Liver (tissue), 9 donors: ENCODE data around the gene DOCK11. TPM values are rescaled to one million over a fixed set of nuclear protein-coding genes. Genes with fewer than 3 reads are reported as not detected.

Experiments used
- DNase-seq: peaks from one replicate; pipeline ENCODE4 v3.0.0-alpha.2; 2017; ENCODE audit warnings: low spot score
- H3K27ac ChIP-seq, 2 donors: one replicate each; pipeline ENCODE4 v1.7.0; 2013; ENCODE audit warnings: inconsistent platforms in 2 of 2, low read length in 2 of 2, control low read depth in 1 of 2, low read depth in 1 of 2, mild to moderate bottlenecking in 1 of 2
- H3K27me3 ChIP-seq, 4 donors: one replicate each; pipeline versions ENCODE4 v1.6.1 to v1.7.0; 2013; ENCODE audit warnings: low read length in 3 of 4, inconsistent platforms in 1 of 4, mild to moderate bottlenecking in 1 of 4, moderate library complexity in 1 of 4; ENCODE audit not compliant: control insufficient read depth in 4 of 4, insufficient read depth in 4 of 4
- H3K36me3 ChIP-seq, 4 donors: one replicate each; pipeline versions ENCODE4 v1.6.1 to v1.7.0; 2013; ENCODE audit warnings: low read length in 3 of 4, mild to moderate bottlenecking in 3 of 4, low read depth in 1 of 4, moderate library complexity in 1 of 4; ENCODE audit not compliant: control insufficient read depth in 4 of 4, insufficient read depth in 3 of 4
- H3K4me1 ChIP-seq, 4 donors: one replicate each; pipeline versions ENCODE4 v1.6.1 to v1.7.0; 2013; ENCODE audit warnings: low read length in 3 of 4, mild to moderate bottlenecking in 3 of 4, moderate library complexity in 1 of 4; ENCODE audit not compliant: control insufficient read depth in 4 of 4, insufficient read depth in 4 of 4
- H3K4me3 ChIP-seq, 3 donors: one replicate each; pipeline versions ENCODE4 v1.6.1 to v1.7.0; 2013; ENCODE audit warnings: low read length in 3 of 3, control low read depth in 1 of 3, low read depth in 1 of 3, mild to moderate bottlenecking in 1 of 3
- H3K9ac ChIP-seq, 2 donors: one replicate each; pipeline ENCODE4 v1.7.0; 2013; ENCODE audit warnings: low read length in 2 of 2, mild to moderate bottlenecking in 2 of 2, moderate library complexity in 2 of 2, control low read depth in 1 of 2, low read depth in 1 of 2
- H3K9me3 ChIP-seq, 4 donors: one replicate each; pipeline versions ENCODE4 v1.6.1 to v1.7.0; 2013; ENCODE audit warnings: low read length in 3 of 4; ENCODE audit not compliant: control insufficient read depth in 4 of 4
- FOXA1 ChIP-seq: IDR thresholded peaks from 2 replicates; pipeline ENCODE4 v1.6.1; 2016; ENCODE audit warnings: antibody characterized with exemption
- FOXA2 ChIP-seq: IDR thresholded peaks from 2 replicates; pipeline ENCODE4 v1.6.1; 2016; ENCODE audit warnings: antibody characterized with exemption
- HNF4A ChIP-seq, 2 donors: conservative IDR thresholded peaks; 2 replicates each; pipeline ENCODE4 v1.6.1; 2016; ENCODE audit warnings: antibody characterized with exemption in 2 of 2, mild to moderate bottlenecking in 2 of 2
- HNF4G ChIP-seq: IDR thresholded peaks from 2 replicates; pipeline ENCODE4 v1.6.1; 2016; ENCODE audit warnings: antibody characterized with exemption
- JUND ChIP-seq, 2 donors: IDR thresholded peaks; 2 replicates each; pipeline ENCODE4 v1.6.1; 2016; ENCODE audit warnings: antibody characterized with exemption in 2 of 2
- NR2F2 ChIP-seq: IDR thresholded peaks from 2 replicates; pipeline ENCODE4 v1.6.1; 2016; ENCODE audit warnings: antibody characterized with exemption
- RAD21 ChIP-seq, 2 donors: IDR thresholded peaks; 2 replicates each; pipeline ENCODE4 v1.6.1; 2016; ENCODE audit warnings: antibody characterized with exemption in 2 of 2, mild to moderate bottlenecking in 2 of 2
- RXRA ChIP-seq, 2 donors: IDR thresholded peaks; 2 replicates each; pipeline ENCODE4 v1.6.1; 2017 to 2018; ENCODE audit warnings: antibody characterized with exemption in 2 of 2, mild to moderate bottlenecking in 1 of 2
- SP1 ChIP-seq: IDR thresholded peaks from 2 replicates; pipeline ENCODE4 v1.6.1; 2018; ENCODE audit warnings: antibody characterized with exemption, mild to moderate bottlenecking
- TAF1 ChIP-seq: conservative IDR thresholded peaks from 2 replicates; pipeline ENCODE4 v1.6.1; 2016; ENCODE audit warnings: antibody characterized with exemption, mild to moderate bottlenecking
- WGBS: extraction: QIAGEN DNeasy Blood & Tissue Kit; methylation state at CpG from one replicate; pipeline ENCODE4 v1.1.7; 2013; 5-methylcytosine and 5-hydroxymethylcytosine counted together
- polyA plus RNA-seq, 2 donors: library from polyadenylated mRNA; stranded (reverse) in 1 of 2; unstranded in 1 of 2; fragments of 200-250 nt in 1 of 2; fragments of >200 nt in 1 of 2; fragmentation: Nextera tagmentation in 1 of 2; extraction: Ambion mirVana in 1 of 2; gene quantifications; one replicate each; pipeline versions ENCODE4 v1.2.1 to v1.2.3, GENCODE V29; 2013 to 2015
- total RNA-seq, 2 donors: library from RNA; depleted of rRNA; stranded (reverse); fragments of >200 nt; gene quantifications; one replicate each; pipeline ENCODE4 v1.2.3, GENCODE V29; 2014
- TF ChIP-seq, protein P1 (sequence below): IDR thresholded peaks from 2 replicates; pipeline ENCODE4 v1.6.1; 2016; ENCODE audit warnings: antibody characterized with exemption, mild to moderate bottlenecking
- TF ChIP-seq, protein P2 (sequence below): IDR thresholded peaks from 2 replicates; pipeline ENCODE4 v1.6.1; 2016; ENCODE audit warnings: antibody characterized with exemption
- TF ChIP-seq, protein P3 (sequence below): fragments of 150-350 bp; IDR thresholded peaks from 2 replicates; pipeline ENCODE4 v1.5.1; 2017; ENCODE audit warnings: improper control_type of control experiment, low read depth, low read length; ENCODE audit not compliant: missing input control
- TF ChIP-seq, protein P4 (sequence below): IDR thresholded peaks from 2 replicates; pipeline ENCODE4 v1.6.1; 2016; ENCODE audit warnings: antibody characterized with exemption
- TF ChIP-seq, protein P5 (sequence below): IDR thresholded peaks from 2 replicates; pipeline ENCODE4 v1.6.1; 2016; ENCODE audit warnings: antibody characterized with exemption
- donor health status: healthy.
- donor health status: healthy.
- donor health status: healthy.
- donor health status: healthy.
- donor health status: healthy.

DOCK11 gene
- total and polyA plus RNA-seq, 4 donors, result 1.3 to 9.3 (median 3.7) TPM

DNA sequence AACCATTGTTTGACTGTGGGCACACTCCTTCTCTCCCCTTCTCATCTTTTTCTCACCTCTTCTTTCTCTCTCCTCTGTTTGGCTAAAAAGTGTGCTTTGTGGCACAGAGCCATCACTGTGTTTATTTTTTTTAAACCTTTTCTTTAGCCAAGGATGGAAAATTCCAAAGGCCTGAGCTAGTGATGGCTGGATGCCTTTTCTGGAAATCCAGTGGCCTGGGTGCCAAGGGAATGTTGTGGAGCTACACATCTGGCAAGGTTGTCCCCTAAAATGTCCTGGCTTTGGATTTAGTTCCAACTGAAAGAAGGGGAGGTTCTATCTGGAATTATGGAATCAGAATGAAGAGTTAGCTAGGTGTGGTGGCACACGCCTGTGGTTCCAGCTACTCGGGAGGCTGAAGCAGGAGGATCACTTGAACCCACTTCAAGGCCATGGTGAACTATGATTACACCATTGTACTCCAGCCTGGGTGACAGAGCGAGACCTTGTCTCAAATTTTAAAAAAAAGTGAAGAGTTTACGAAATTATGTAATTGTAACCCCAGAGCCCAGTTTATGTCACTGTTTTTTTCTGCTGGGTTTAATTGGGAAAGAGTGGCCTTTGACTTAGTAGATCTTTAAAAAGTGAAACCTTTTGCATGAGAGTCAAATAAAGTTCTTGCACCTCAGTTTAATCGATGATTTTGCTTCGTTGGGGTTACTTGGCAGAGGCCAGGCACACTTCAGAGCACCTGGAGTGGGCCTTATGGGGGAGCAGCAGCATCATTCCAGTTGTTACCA is 17.7 kb downstream of the DOCK11 start:
- no peaks in the 10 kb centered on the region for H3K27me3 ChIP-seq
- no peak for DNase-seq
- no peak overlapping the region for H3K4me3 ChIP-seq
- H3K4me1 ChIP-seq, result no peaks in the 10 kb centered on the region
- peak; percentile 21 for TF ChIP-seq NR2F2
- peak; percentile 84 for TF ChIP-seq SP1
- TF ChIP-seq RXRA (IDR thresholded peaks at IDR 0.05), result peak in 1 of 2 donors; percentile 81
- TF ChIP-seq, protein P1, sequence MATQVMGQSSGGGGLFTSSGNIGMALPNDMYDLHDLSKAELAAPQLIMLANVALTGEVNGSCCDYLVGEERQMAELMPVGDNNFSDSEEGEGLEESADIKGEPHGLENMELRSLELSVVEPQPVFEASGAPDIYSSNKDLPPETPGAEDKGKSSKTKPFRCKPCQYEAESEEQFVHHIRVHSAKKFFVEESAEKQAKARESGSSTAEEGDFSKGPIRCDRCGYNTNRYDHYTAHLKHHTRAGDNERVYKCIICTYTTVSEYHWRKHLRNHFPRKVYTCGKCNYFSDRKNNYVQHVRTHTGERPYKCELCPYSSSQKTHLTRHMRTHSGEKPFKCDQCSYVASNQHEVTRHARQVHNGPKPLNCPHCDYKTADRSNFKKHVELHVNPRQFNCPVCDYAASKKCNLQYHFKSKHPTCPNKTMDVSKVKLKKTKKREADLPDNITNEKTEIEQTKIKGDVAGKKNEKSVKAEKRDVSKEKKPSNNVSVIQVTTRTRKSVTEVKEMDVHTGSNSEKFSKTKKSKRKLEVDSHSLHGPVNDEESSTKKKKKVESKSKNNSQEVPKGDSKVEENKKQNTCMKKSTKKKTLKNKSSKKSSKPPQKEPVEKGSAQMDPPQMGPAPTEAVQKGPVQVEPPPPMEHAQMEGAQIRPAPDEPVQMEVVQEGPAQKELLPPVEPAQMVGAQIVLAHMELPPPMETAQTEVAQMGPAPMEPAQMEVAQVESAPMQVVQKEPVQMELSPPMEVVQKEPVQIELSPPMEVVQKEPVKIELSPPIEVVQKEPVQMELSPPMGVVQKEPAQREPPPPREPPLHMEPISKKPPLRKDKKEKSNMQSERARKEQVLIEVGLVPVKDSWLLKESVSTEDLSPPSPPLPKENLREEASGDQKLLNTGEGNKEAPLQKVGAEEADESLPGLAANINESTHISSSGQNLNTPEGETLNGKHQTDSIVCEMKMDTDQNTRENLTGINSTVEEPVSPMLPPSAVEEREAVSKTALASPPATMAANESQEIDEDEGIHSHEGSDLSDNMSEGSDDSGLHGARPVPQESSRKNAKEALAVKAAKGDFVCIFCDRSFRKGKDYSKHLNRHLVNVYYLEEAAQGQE, result no peak
- TF ChIP-seq HNF4G, result peak; percentile 12
- no peak for TF ChIP-seq FOXA1
- TF ChIP-seq, protein P2, sequence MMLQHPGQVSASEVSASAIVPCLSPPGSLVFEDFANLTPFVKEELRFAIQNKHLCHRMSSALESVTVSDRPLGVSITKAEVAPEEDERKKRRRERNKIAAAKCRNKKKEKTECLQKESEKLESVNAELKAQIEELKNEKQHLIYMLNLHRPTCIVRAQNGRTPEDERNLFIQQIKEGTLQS, result no peak
- TF ChIP-seq HNF4A (conservative IDR thresholded peaks at IDR 0.05), result peak in 1 of 2 donors; percentile 63
- WGBS, result 75% methylated on average over 6 of the region's 6 CpGs
- no peak overlapping the region for H3K27ac ChIP-seq
- peaks cover 0 to 2% (median 0%) of the 10 kb centered on the region in 4 donors for H3K9me3 ChIP-seq
- no peaks in the 10 kb centered on the region for H3K36me3 ChIP-seq
- H3K9ac ChIP-seq, result no peak overlapping the region

DNA sequence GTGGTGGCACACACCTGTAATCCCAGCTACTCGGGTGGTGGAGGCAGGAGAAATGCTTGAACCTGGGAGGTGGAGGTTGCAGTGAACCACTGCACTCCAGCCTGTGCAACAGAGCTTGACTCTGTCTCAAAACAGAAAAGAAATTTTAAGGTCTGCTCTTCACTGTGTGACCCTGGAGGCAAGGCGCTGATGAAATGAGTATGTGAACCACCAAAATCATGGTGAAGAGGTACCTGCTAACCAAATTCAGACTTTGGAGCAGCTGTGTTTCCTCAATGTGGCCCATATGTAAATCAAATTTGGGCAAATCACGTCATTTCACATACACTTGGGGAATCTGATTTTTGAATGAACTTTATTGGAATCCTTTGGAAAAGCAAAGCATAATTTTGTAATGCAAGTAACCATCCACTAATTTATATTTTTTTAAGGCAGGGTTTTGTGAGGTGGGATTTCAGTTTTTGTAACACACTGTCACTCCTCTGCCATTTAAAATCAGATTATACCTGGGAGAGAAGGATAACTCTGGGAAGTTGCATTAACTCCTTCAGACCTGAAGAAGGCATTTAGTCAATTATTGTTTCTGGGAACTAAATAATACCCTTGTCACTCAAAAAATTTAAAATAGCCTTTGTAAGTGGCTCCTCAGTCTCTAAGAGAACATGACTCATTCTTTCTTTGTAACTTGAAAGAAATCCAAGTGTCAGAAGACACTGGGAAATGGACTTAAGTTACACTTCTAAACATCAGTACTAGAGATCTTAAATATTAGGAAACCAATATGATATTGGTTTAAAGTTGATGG is 24.0 kb downstream of the DOCK11 start:
- TF ChIP-seq RAD21 (IDR thresholded peaks at IDR 0.05), result no peak
- TF ChIP-seq HNF4A (conservative IDR thresholded peaks at IDR 0.05), result no peak
- no peak for TF ChIP-seq TAF1
- TF ChIP-seq, protein P3, sequence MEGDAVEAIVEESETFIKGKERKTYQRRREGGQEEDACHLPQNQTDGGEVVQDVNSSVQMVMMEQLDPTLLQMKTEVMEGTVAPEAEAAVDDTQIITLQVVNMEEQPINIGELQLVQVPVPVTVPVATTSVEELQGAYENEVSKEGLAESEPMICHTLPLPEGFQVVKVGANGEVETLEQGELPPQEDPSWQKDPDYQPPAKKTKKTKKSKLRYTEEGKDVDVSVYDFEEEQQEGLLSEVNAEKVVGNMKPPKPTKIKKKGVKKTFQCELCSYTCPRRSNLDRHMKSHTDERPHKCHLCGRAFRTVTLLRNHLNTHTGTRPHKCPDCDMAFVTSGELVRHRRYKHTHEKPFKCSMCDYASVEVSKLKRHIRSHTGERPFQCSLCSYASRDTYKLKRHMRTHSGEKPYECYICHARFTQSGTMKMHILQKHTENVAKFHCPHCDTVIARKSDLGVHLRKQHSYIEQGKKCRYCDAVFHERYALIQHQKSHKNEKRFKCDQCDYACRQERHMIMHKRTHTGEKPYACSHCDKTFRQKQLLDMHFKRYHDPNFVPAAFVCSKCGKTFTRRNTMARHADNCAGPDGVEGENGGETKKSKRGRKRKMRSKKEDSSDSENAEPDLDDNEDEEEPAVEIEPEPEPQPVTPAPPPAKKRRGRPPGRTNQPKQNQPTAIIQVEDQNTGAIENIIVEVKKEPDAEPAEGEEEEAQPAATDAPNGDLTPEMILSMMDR, result no peak
- TF ChIP-seq FOXA2, result no peak
- no peak for TF ChIP-seq JUND (IDR thresholded peaks at IDR 0.05)
- TF ChIP-seq, protein P4, sequence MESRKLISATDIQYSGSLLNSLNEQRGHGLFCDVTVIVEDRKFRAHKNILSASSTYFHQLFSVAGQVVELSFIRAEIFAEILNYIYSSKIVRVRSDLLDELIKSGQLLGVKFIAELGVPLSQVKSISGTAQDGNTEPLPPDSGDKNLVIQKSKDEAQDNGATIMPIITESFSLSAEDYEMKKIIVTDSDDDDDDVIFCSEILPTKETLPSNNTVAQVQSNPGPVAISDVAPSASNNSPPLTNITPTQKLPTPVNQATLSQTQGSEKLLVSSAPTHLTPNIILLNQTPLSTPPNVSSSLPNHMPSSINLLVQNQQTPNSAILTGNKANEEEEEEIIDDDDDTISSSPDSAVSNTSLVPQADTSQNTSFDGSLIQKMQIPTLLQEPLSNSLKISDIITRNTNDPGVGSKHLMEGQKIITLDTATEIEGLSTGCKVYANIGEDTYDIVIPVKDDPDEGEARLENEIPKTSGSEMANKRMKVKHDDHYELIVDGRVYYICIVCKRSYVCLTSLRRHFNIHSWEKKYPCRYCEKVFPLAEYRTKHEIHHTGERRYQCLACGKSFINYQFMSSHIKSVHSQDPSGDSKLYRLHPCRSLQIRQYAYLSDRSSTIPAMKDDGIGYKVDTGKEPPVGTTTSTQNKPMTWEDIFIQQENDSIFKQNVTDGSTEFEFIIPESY, result no peak
- TF ChIP-seq, protein P5, sequence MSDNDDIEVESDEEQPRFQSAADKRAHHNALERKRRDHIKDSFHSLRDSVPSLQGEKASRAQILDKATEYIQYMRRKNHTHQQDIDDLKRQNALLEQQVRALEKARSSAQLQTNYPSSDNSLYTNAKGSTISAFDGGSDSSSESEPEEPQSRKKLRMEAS, result no peak
- TF ChIP-seq NR2F2, result no peak
- TF ChIP-seq, protein P1, result no peak
- no peaks in the 10 kb centered on the region for H3K36me3 ChIP-seq
- WGBS, result 91% methylated on average over 3 of the region's 3 CpGs
- DNase-seq, result no peak
- no peak overlapping the region for H3K4me3 ChIP-seq
- H3K27me3 ChIP-seq, result peaks cover 0 to 3% (median 0%) of the 10 kb centered on the region in 4 donors
- H3K4me1 ChIP-seq, result no peaks in the 10 kb centered on the region
- H3K9ac ChIP-seq, result no peak overlapping the region
- peaks cover 0 to under 1% (median 0%) of the 10 kb centered on the region in 4 donors for H3K9me3 ChIP-seq
- no peak overlapping the region for H3K27ac ChIP-seq
